MM.1S (cell line): ENCODE measurements around the gene PIK3C2G.

Experiments
- EZH2phosphoT487 ChIP-seq: fragments of 300-600 bp; sonication (generic); IDR thresholded peaks from 2 replicates; pipeline ENCODE4 v1.6.1; 2018; ENCODE audit warnings: antibody characterized with exemption, low read length
- TF ChIP-seq, protein P1 (sequence below): fragments of 300-600 bp; sonication (generic); IDR thresholded peaks from 2 replicates; pipeline ENCODE4 v1.5.1; 2016; ENCODE audit warnings: antibody characterized with exemption, low read length, mixed read lengths

DNA sequence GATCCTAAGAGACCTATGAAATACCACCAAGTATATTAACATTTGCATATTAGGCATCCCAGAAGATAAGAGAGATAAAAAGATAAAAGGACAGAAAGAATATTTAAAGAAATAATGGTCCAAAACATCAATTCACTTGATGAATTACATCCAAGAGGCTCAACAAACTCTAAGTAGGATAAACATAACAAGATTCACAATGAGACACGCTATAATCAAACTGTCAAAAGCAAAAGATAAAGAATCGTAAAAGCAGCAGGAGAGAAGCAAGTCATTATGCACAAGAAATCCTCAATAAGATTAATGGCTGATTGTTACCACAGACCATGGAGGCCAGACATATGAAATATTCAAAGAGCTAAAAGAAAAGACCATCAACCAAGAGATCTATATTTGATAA is 396.9 kb downstream of the PIK3C2G start:
- no peak for TF ChIP-seq EZH2phosphoT487
- TF ChIP-seq, protein P1, sequence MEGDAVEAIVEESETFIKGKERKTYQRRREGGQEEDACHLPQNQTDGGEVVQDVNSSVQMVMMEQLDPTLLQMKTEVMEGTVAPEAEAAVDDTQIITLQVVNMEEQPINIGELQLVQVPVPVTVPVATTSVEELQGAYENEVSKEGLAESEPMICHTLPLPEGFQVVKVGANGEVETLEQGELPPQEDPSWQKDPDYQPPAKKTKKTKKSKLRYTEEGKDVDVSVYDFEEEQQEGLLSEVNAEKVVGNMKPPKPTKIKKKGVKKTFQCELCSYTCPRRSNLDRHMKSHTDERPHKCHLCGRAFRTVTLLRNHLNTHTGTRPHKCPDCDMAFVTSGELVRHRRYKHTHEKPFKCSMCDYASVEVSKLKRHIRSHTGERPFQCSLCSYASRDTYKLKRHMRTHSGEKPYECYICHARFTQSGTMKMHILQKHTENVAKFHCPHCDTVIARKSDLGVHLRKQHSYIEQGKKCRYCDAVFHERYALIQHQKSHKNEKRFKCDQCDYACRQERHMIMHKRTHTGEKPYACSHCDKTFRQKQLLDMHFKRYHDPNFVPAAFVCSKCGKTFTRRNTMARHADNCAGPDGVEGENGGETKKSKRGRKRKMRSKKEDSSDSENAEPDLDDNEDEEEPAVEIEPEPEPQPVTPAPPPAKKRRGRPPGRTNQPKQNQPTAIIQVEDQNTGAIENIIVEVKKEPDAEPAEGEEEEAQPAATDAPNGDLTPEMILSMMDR: no peak
